GM21423 (cell line): Measurements from ENCODE around the gene SFRP2.
A peak's percentile ranks its signal among the peaks of the same experiment; 100 is the strongest.

Experiments
- ATAC-seq: cut with Tn5 transposase; IDR thresholded peaks from one replicate; pipeline ENCODE4 v1.9.1; 2021; ENCODE audit warnings: mild to moderate bottlenecking, moderate library complexity; ENCODE audit not compliant: unreplicated experiment

SFRP2 gene

DNA sequence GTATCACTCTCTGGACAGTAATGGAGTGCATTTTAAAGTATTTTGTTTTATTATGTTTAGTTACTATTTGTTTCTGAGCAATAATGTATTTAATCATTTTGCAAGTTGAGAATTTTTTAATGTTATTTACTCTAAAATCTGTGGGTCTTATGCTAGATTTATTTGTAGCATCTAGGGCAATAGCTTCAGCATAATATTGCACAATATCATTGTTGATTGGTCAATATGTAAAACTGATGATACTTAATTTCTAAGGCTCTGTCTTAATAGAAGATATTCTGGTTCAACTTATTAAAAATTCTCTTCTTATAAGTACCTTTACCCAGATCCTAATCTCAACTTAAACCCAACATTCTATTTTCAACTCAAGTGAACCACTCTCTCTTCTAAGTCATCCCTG is 11.5 kb downstream of the SFRP2 start:
- no peak for ATAC-seq

GRCh38 chr4:153776601-153777000 is 12.3 kb downstream of the SFRP2 start:
- no peak for ATAC-seq

DNA sequence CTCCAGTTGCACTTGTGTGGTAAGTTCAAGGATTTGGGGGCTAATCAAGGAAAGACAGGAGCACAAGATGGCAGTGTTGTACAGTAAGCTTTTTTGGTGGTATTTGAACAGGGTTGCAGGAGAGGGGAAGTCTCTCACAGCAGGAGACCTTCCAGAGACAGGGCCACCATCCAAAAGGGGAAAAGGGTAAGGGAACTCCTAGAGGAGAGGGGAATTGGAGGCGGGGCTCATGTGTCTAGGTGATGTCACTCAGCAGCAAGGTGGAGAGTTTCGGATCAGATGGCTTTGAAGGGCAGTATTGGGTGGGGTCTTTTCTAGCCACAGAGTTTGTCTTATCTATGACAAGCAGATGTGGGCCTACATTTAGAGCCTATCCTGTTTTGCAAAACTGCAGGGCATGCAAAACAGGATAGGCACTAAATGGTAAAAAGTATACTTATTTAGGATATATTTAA is 15.6 kb downstream of the SFRP2 start:
- no peak for ATAC-seq

DNA sequence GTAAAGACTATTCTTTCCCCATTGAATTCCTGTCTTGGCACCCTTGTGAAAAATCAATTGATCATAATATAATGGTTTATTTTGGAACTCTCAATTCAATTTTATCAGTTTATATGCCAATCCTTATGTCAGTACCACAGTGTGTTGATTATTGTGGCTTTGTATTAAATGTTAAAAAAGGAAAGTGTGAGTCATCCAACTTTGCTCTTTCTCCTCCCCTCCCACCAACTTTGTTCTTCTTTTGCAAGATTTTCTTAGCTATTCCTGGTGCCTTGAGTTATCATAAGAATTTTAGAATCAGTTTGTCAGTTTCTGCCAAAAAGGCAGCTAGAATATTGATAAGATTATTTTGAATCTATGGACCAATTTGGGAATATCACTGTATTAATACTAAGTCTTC is 17.8 kb downstream of the SFRP2 start:
- no peak for ATAC-seq

DNA sequence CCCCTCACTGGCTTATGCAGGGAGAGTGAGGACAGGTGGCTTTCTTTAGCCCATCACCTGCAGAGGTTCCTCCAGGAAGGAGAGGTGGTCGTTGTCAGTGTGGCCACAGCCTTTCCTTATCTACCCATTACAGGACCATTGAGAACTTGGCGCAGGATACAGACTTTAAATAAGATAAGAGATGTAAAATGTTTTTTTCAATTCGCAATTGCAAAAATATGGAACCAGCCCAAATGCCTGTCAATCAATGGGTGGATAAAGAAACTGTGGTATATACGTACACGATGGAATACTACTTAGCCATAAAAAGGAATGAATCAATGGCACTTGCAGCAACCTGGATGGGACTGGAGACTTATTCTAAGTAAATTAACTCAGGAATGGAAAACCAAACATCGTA is 22.1 kb downstream of the SFRP2 start:
- no peak for ATAC-seq

GRCh38 chr4:153765894-153766293 is 23.0 kb downstream of the SFRP2 start:
- no peak for ATAC-seq

DNA sequence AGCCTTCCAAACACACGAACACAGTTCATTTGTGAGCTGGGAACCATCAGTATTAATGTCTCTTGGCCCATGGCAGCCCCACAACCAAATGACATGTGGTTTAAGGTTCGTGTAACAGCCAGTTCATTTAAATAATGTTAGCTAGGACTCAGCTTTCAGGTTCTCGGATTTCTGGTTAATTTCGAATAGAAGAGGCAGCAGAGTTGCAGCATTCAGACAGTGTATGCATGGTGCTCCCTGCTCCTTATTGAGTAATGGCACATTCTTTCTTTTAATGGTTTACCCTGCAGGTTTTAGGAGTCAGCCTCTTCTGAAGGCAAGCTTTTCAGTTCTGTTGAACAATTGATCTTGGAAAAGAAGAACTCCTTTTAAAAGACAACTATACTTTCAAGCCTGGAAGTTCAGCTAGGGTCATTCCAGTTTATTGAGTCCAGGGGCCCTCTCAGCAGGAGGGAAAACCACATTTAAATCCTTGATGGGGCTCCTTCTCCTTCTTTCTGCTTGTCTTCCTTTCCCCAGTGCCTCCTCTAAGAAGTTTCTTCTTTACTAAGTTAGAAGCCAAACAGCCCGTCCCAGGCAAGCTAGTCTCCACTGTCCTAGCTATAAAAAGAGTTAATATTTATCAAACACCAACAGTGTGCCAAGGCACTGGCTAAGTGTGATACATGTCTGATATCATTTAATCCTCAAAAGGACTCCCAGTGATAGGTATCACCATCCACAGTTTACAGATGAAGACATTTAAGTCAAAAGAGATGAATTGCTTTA is 24.1 kb downstream of the SFRP2 start:
- no peak for ATAC-seq

DNA sequence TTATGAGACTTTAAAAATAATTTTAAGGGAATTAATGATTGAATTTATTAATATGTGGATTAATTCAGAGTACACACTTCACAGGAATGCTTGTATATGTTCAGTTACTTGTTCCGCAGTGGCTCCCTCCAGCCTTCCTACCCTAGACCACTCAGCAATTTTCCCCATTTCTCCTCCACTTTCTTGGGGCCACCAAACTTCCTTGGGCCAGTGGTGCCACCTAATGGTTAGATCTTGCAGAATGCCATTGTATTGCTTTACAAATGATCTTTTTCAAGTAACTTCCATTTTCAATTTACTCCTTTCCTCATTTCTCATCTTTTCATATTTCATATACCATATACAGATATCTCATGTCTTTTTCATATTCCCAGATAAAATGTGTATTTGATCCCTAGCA is 25.5 kb downstream of the SFRP2 start:
- ATAC-seq: no peak

DNA sequence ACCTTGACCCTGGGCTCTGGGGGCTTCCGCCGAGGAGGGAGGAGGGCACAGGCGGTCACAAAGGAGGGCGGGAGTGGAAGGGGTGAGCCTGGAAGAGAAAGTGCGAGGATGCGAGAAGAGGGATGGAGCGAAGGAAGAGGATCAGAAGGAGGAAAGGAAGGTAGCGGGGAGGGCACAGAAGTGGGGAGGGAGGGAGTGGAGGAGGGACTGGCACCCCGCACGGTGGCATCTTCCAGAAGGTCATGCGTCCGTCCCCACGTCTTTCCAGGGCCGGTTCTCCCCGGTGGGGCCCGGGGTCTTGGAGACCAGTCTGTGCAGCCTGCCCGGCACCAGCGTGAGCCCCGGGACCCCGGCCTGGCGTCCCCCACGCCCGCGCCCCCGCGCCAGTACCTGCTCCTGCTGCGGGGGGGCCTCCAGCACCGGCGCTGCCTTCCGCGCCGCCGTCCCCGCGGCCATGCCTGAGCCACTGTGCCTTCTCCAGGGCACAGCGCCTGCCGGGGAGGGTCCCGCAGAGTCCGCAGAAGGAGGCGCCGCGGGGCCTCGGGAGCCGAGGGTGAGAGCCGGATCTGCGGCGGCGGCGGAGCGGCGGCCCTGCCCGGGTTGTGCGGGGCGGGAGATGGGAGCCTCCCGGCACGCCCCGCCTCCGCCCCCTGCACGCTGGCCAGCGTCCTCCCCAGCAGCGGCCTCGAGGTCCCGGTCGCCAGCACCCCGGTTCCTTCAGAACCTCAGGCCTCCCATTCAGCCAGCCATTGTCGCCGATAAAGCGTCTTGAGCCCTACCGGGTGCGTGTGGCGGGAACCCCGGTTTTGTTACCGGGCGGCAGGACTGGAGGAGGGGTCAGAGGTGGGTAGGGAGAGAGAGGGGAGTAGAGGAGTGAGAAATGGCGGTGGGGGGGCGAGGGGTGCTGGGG is 29.2 kb downstream of the SFRP2 start, which contains the start of gene RNF175:
Gene RNF175, minus strand, starts transcription at position 618 of the 910 bp plus-strand sequence. Its CDS starts 162 bp downstream, at position 456.
- no peak for ATAC-seq

DNA sequence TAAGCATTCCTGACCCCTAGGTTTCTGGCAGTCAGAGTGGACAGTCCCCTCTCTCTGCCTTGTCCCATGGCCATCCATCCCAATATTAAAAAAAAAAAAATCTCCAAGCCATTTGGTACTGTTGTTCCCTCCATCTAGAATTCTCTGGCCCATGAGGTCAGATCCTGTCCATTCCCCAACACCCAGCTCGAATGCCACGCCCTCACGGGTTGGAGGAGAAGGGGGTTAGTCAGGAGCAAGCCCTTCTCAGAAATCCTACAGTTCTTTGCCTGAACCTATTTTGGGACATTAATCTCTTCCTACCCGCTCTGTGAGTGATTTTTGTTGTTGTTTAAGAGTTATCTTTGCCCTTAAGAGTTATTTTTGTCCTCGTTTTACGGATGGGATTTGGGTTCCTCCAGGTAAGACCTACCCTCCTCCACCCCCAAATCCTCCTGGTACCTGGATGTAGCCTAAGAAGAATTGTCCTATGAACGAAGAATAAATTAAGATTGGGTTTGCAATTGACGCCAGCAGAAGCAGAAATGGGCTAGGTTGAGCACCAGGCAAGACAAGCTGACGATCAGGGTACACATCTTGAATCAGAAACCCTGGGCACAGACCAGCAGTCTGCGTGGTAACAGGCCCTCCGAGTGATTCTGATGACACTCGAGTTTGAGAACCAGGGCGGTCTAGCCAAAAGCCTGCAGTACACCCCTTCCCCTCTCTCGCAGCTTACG is 30.0 kb downstream of the SFRP2 start:
- ATAC-seq: no peak

DNA sequence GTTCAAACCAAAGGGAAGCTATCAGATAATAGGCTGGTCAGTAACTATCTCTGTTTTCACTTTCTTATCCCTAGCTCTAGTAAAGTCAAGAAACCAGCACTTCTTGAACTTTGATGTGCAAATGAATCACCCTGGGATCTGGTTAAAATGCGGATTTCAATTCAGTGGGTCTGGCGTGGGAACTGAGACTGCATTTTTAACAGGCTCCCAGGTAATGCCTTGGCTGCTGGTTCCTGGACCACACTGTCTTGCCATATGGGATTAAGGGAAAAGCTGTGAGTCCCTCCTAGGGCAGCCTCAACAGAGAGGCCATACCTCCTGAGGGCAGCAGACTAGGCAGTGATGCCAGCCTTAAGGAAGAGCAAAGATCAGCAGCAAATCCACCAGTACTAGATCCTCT is 30.7 kb downstream of the SFRP2 start:
- no peak for ATAC-seq

DNA sequence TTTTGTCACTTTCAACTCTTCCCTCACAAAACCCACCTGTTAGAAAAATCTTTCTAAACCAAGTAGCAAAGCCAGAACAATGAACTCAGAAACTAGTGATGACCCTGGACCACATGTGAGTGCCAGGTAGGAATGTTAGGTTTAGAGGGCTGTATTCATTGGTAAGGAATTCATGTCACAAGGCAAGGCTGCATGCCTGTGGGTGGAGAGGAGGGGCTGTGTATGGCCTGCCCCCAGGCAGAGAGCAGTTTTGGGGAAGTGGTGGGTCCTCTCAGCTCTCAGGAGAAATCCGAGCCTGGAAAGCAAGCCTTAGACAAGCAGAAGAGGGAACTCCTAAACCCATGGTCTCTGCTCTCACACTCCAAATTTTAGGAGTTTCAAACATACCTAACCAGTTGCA is 31.5 kb downstream of the SFRP2 start:
- ATAC-seq: no peak

- ATAC-seq: no peak
Measured at GRCh38 chr4:153755186-153755585, 33.7 kb downstream of the SFRP2 start.

DNA sequence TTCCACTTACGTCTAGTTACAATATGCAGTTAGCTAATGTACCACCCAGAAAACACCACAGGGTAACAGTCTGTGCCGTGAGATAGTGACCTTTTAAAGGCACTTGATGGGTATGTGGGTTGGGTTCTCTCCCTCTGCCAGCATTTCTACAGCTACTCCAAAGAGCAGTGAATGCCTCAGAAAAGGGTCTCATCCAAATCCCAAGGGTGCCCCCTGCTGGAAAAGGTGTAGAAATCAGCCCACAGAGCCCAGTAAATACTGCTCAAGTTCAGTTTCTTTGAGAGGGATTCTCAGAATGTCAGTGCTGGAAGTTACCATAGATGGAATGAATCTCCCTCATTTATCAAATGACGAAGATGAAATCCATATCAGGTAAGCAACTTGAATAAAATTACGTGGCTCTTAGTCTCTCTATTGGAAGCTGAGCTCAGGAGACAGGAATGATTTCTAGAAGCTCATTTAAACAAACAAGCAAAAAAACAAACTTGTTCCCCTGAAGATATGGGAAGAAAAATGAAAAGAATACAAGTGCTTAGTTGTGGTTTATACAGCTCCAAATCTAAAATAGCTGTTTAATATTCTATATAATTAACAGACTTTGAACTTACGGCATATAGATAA is 38.6 kb downstream of the SFRP2 start:
- ATAC-seq: peak; percentile 85

GRCh38 chr4:153748378-153748777 is 40.5 kb downstream of the SFRP2 start:
- no peak for ATAC-seq

DNA sequence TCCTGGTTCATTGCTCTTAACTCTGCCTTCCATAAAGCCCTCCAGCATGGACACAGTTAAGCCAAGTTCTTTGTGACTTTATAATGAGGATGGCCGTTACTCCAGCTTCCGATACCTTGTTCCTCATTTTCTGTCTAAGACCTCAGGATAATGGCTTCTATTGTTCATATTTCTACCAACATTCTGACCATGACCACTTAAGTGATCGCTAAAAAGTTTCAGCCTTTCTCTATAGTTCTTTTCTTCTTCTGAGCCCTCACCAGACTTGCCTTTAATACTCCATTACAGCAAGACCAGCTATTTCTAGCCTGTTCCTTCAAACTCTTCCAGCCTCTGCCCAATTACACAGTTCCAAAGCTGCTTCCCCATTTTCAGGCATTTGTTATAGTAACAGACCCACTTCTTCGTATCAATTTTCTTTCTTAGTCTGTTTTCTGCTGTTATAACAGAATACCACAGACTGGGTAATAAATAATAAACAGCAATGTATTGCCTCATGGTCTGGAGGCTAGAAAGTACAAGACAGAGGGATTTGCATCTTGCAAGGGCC is 41.4 kb downstream of the SFRP2 start:
- no peak for ATAC-seq

DNA sequence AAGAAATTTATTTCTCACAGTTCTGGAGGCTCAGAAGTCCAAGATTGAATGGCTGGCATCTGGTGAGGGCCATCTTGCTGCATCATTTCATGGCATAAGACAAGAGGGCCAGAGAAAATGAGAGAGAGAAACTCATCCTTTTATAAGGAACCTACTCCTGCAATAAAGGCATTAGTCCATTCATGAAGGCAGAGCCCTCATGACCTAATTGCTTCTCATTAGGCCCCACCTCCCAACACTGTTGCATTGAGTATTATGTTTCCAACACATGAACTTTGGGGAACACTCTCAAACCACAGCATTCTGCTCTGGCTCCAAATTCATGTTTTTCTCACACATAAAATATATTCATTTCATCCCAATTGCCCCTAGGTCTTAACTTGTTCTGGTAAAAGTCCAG is 43.2 kb downstream of the SFRP2 start:
- ATAC-seq: no peak

- ATAC-seq: no peak
Measured at GRCh38 chr4:153741541-153741940, 47.3 kb downstream of the SFRP2 start.

- ATAC-seq: no peak
Measured at GRCh38 chr4:153735906-153736461, 52.9 kb downstream of the SFRP2 start.

GRCh38 chr4:153733751-153734448 is 55.0 kb downstream of the SFRP2 start:
- peak; percentile 65 for ATAC-seq
